ENCODE results near the gene B4GALT3. TPM values are rescaled to one million over a fixed set of nuclear protein-coding genes. Genes with fewer than 3 reads are reported as not detected.

B4GALT3 gene
- total and polyA plus RNA-seq, 2 of the 8 experiments (the other 6 are each of a cell fraction or from before 2014, with no cell fraction given), result 42.3 to 43.0 TPM

- Histone ChIP-seq H3K4me3 (ENCODE audit: extremely low read depth in 1 of 4, insufficient read depth in 2 of 4, low read depth in 3 of 4, low read length in 4 of 4) (peak within 1 kb of the TSS; percentile 71 to 97 (median 84)), H3K9me3 (ENCODE audit: insufficient read depth in 2 of 2, low read depth in 1 of 2, low read length in 1 of 2) (no peaks in the 10 kb centered on the region), H4K8ac (ENCODE audit: extremely low read depth, insufficient read depth, low read length) (peak within 1 kb of the TSS; percentile 95), H3K23ac (ENCODE audit: insufficient read length) (no peak within 1 kb of the TSS), H3K4me1 (replicated peaks in 1 of 4; ENCODE audit: control insufficient read depth in 3 of 4, insufficient read depth in 4 of 4, low read length in 3 of 4) (no peaks in the 10 kb centered on the region; a peak in 1 of 7 replicates), H2BK12ac (ENCODE audit: low read depth, low read length) (peak within 1 kb of the TSS; percentile 91; the same call in 1 of the 2 replicates), H3K18ac (ENCODE audit: extremely low read depth, low read length) (peak within 1 kb of the TSS; percentile 55), H3K9ac (replicated peaks in 1 of 4; ENCODE audit: extremely low read depth in 1 of 4, low read depth in 3 of 4, low read length in 3 of 4) (peak within 1 kb of the TSS; percentile 75 to 95 (median 84)), H2BK15ac (ENCODE audit: low read length) (0 out of 2 replicates have a peak within 1 kb of the TSS, but pooled peaks have one; percentile 81), H2BK20ac (ENCODE audit: low read length) (no peak within 1 kb of the TSS), H3K27ac (ENCODE audit: low read depth, low read length) (peak within 1 kb of the TSS; percentile 95), H3K27me3 (replicated peaks in 1 of 4; ENCODE audit: control insufficient read depth in 3 of 4, extremely low read depth in 1 of 4, insufficient read depth in 3 of 4, low read length in 3 of 4) (no peaks in the 10 kb centered on the region), H3K4me2 (ENCODE audit: insufficient read depth in 1 of 2, low read depth in 2 of 2, low read length in 2 of 2) (peak within 1 kb of the TSS; percentile 78), H2AK5ac (ENCODE audit: low read depth, low read length) (no peak within 1 kb of the TSS), H2BK5ac (ENCODE audit: low read depth, low read length) (peak within 1 kb of the TSS; percentile 88), H4K5ac (ENCODE audit: insufficient read length, low read depth, low read length) (peak within 1 kb of the TSS; percentile 79), H4K20me1 (replicated peaks in 1 of 2; ENCODE audit: control insufficient read depth in 1 of 2, insufficient read depth in 2 of 2, low read length in 2 of 2) (peaks cover 2 to 4% of the 10 kb centered on the region in 2 experiments), H2AFZ (ENCODE audit: low read length) (peak within 1 kb of the TSS; percentile 51; the same call in 1 of the 2 replicates), H3K79me1 (ENCODE audit: low read depth, low read length) (peaks cover 9% of the 10 kb centered on the region), H3K36me3 (ENCODE audit: control insufficient read depth in 2 of 4, insufficient read depth in 4 of 4, low read length in 3 of 4) (peaks cover 0 to 20% (median 5%) of the 10 kb centered on the region in 4 experiments; a peak in 4 of 8 replicates), H3K4ac (replicated peaks; ENCODE audit: insufficient read length, low read depth, low read length) (peak within 1 kb of the TSS; percentile 58), H3K23me2 (ENCODE audit: low read depth, low read length) (peaks cover 9% of the 10 kb centered on the region), H3K14ac (ENCODE audit: insufficient read length) (peak within 1 kb of the TSS; percentile 23), H4K91ac (replicated peaks; ENCODE audit: insufficient read length, low read length) (peak within 1 kb of the TSS; percentile 61), H3K56ac (replicated peaks; ENCODE audit: insufficient read length, low read depth, low read length) (peak within 1 kb of the TSS; percentile 43), H3K79me2 (ENCODE audit: control insufficient read depth in 1 of 2, insufficient read depth in 2 of 2, low read length in 2 of 2) (peaks cover 0 to 49% of the 10 kb centered on the region in 2 experiments; a peak in 3 of 4 replicates), H2BK120ac (replicated peaks; ENCODE audit: low read depth, low read length) (no peak within 1 kb of the TSS)
- FAIRE-seq, result no peak
- CTCF ChIA-PET (ENCODE audit: partially characterized antibody), result interaction anchor here (1.3 to 2.7 kb wide), 4 partner anchors 22 to 34 kb away, joined by 3 to 10 read pairs (median 6); partner anchors contain the start of genes PPOX and UFC1
- 2% methylated on average over 49 of the region's 68 CpGs; no CpG with 5 or more reads in 1 of the 2 experiments for WGBS, 2 experiments (ENCODE audit: extremely low coverage in 1 of 2, insufficient coverage in 1 of 2, insufficient read length in 1 of 2, insufficient replicate concordance in 2 of 2, low coverage in 1 of 2, low lambda C conversion rate in 2 of 2, missing lambda C conversion rate in 1 of 2)
- DNase-seq (ENCODE audit: low read depth in 1 of 2, low spot score in 2 of 2), result peak; percentile 90 to 96
- POLR2A ChIA-PET (ENCODE audit: partially characterized antibody), result interaction anchor here (0.6 to 9.6 kb wide), 25 partner anchors 9 to 221 kb away, joined by 3 to 130 read pairs (median 5); partner anchors contain the start of genes ADAMTS4, B4GALT3, F11R and KLHDC9
- TF ChIP-seq TBP (IDR thresholded peaks at IDR 0.05; ENCODE audit: low read depth, low read length) (peak; percentile 67), GABPA (IDR thresholded peaks at IDR 0.05; ENCODE audit: borderline replicate concordance, insufficient read depth, low read length) (no peak), RXRA (IDR thresholded peaks at IDR 0.05; ENCODE audit: insufficient read depth, low read depth, low read length) (no peak), SRF (IDR thresholded peaks at IDR 0.05; ENCODE audit: low read depth, low read length) (0 out of 2 replicates have a peak, but pooled peaks have one; percentile 19), BRCA1 (IDR thresholded peaks at IDR 0.05; ENCODE audit: low read depth, low read length) (no peak), NANOG (IDR thresholded peaks at IDR 0.05; ENCODE audit: insufficient read depth, low read depth, low read length, poor library complexity, severe bottlenecking) (peak; percentile 25), SIN3A (conservative IDR thresholded peaks at IDR 0.05 in 1 of 2, IDR thresholded peaks at IDR 0.05 in 1 of 2; ENCODE audit: low read depth in 1 of 2, low read length in 2 of 2) (peak; percentile 74 to 91; a peak in 3 of 4 replicates), JUND (IDR thresholded peaks at IDR 0.05; ENCODE audit: low read length) (peak; percentile 81), TAF1 (IDR thresholded peaks at IDR 0.05; ENCODE audit: low read depth, low read length) (peak; percentile 76), SIRT6 (IDR thresholded peaks at IDR 0.05; ENCODE audit: low read length) (no peak), TCF12 (IDR thresholded peaks at IDR 0.05; ENCODE audit: low read depth, low read length) (0 out of 2 replicates have a peak, but pooled peaks have one; percentile 12)
Observed at GRCh38 chr1:161132410-161133219, 44.7 kb downstream of the B4GALT3 start, which contains the start of gene DEDD. Gene DEDD (minus strand): TSS chr1:161132667. CDS start chr1:161124462, 8,205 bp downstream.

Data from H1 (cell line).